HG03135 (cell line): Measurements from ENCODE around the gene GCH1.
"Not testable (repeated sequence)": the region's sequence is repeated elsewhere in the genome, so short reads cannot be mapped to it uniquely, and the experiment has no call there.

ENCODE experiments used
- ATAC-seq: cut with Tn5 transposase; IDR thresholded peaks from one replicate; pipeline ENCODE4 v1.9.1; 2021; ENCODE audit warnings: mild to moderate bottlenecking, moderate library complexity; ENCODE audit not compliant: unreplicated experiment

The GCH1 gene

GRCh38 chr14:54908973-54909372, 6.3 kb upstream of the GCH1 start:
- not testable (repeated sequence) for ATAC-seq

- ATAC-seq, result no peak
These were observed 5.6 kb upstream of the GCH1 start for GRCh38 chr14:54908190-54908589.

GRCh38 chr14:54906075-54906474, 3.4 kb upstream of the GCH1 start:
- ATAC-seq, result no peak

GRCh38 chr14:54902143-54902520, 494 bp downstream of the GCH1 start:
- peak; percentile 58 for ATAC-seq

- ATAC-seq, result peak; percentile 9
These were observed 1.1 kb downstream of the GCH1 start for GRCh38 chr14:54901380-54902142.

GRCh38 chr14:54899573-54899972, 3.1 kb downstream of the GCH1 start:
- no peak for ATAC-seq

GRCh38 chr14:54897809-54898555, 4.6 kb downstream of the GCH1 start:
- not testable (repeated sequence) for ATAC-seq

GRCh38 chr14:54895683-54896082, 6.9 kb downstream of the GCH1 start:
- no peak for ATAC-seq

- no peak for ATAC-seq
These were observed 7.6 kb downstream of the GCH1 start for GRCh38 chr14:54894995-54895394.

GRCh38 chr14:54893151-54893760, 9.4 kb downstream of the GCH1 start:
- ATAC-seq, result no peak

GRCh38 chr14:54891471-54892245, 11.0 kb downstream of the GCH1 start:
- no peak for ATAC-seq

GRCh38 chr14:54890788-54891187, 11.8 kb downstream of the GCH1 start:
- ATAC-seq, result peak; percentile 77

- no peak for ATAC-seq
These were observed 12.7 kb downstream of the GCH1 start for GRCh38 chr14:54889919-54890318.

GRCh38 chr14:54882521-54882920, 20.1 kb downstream of the GCH1 start:
- no peak for ATAC-seq

GRCh38 chr14:54881761-54882401, 20.7 kb downstream of the GCH1 start:
- peak; percentile 33 for ATAC-seq

- ATAC-seq, result peak; percentile 57
These were observed 21.3 kb downstream of the GCH1 start for GRCh38 chr14:54881235-54881760.

GRCh38 chr14:54877703-54878021, 25.0 kb downstream of the GCH1 start:
- ATAC-seq, result no peak

- ATAC-seq, result no peak
These were observed 25.5 kb downstream of the GCH1 start for GRCh38 chr14:54877015-54877702.

- not testable (repeated sequence) for ATAC-seq
These were observed 27.0 kb downstream of the GCH1 start for GRCh38 chr14:54875648-54876047.
